HepG2 (cell line): ENCODE data around the gene RTN3. TPM values are rescaled to one million over a fixed set of nuclear protein-coding genes. Genes with fewer than 3 reads are reported as not detected.

ENCODE experiments used
- ATAC-seq: fragments of 200-7000 bp; cut with Tn5 transposase; 3 replicates; pipeline ENCODE4 v1.9.1; 2020; ENCODE audit warnings: mild to moderate bottlenecking, moderate library complexity
- BruUV-seq: library from RNA; stranded (reverse); fragments of 400-500 nt; replicated peaks from 2 replicates; lab custom pipeline; 2021; lab: Mats Ljungman, UMichigan
- CTCF ChIA-PET: fragments of 300-600 bp; formaldehyde crosslinking; extraction: SDS; loops from one replicate; lab custom pipeline; 2021; ENCODE audit warnings: low total read pairs, inconsistent platforms, low intra/inter-chr PET ratio; lab: Yijun Ruan, JAX
- POLR2A ChIA-PET: fragments of 350-600 bp; sonication (Branson Sonifier 250); formaldehyde crosslinking; loops from one replicate; lab custom pipeline; 2020; ENCODE audit warnings: antibody characterized with exemption, inconsistent platforms; lab: Yijun Ruan, JAX
- DNase-seq: peaks from one replicate; pipeline ENCODE4 v3.0.0-alpha.2; 2015; ENCODE audit warnings: low spot score
- FAIRE-seq: peaks from 3 replicates; lab custom pipeline; 2011; peaks lifted over from hg19 to GRCh38; lab: Jason Lieb, UNC
- H2AFZ ChIP-seq: one replicate; pipeline ENCODE4 v1.6.1; 2011; ENCODE audit warnings: low read length, inconsistent platforms
- H3K27ac ChIP-seq: fragments of 300-600 bp; 3 replicates; pipeline ENCODE4 v1.8.0; 2011; ENCODE audit warnings: mixed run types, mild to moderate bottlenecking, mixed read lengths, low read length, inconsistent platforms; ENCODE audit not compliant: insufficient read depth; ENCODE audit errors: extremely low read length
- H3K27me3 ChIP-seq, 2 experiments: fragments of 200-600 bp in 1 of 2; 2 replicates in 1 of 2; 3 replicates in 1 of 2; pipeline versions ENCODE4 v1.6.0 to v1.8.0; 2011; ENCODE audit warnings: low read length in 2 of 2, mild to moderate bottlenecking in 2 of 2, moderate library complexity in 2 of 2, inconsistent platforms in 1 of 2; ENCODE audit not compliant: insufficient read depth in 2 of 2, control insufficient read depth in 1 of 2
- H3K36me3 ChIP-seq, 2 experiments: fragments of 200-600 bp in 1 of 2; replicated peaks in 1 of 2; 2 replicates in 1 of 2; 3 replicates in 1 of 2; pipeline versions ENCODE4 v1.5.1 to v1.8.0; 2011; ENCODE audit warnings: low read length in 2 of 2, inconsistent platforms in 1 of 2; ENCODE audit not compliant: insufficient read depth in 2 of 2, control insufficient read depth in 1 of 2
- H3K4me1 ChIP-seq: 2 replicates; pipeline ENCODE4 v1.5.1; 2012; ENCODE audit warnings: low read length, inconsistent platforms; ENCODE audit not compliant: insufficient read depth
- H3K4me2 ChIP-seq: 2 replicates; pipeline ENCODE4 v1.6.0; 2011; ENCODE audit warnings: low read depth, low read length, inconsistent platforms
- H3K4me3 ChIP-seq, 3 experiments: fragments of 200-600 bp in 1 of 3; sonication (generic), shearing (Covaris generic) in 1 of 3; replicated peaks in 1 of 3; 2 replicates each; pipeline ENCODE4 v1.5.1; 2011 to 2016; ENCODE audit warnings: low read length in 3 of 3, inconsistent platforms in 2 of 3, low read depth in 2 of 3, mild to moderate bottlenecking in 2 of 3, control low read depth in 1 of 3, mixed read lengths in 1 of 3; ENCODE audit not compliant: insufficient read depth in 1 of 3
- H3K79me2 ChIP-seq: one replicate; pipeline ENCODE4 v1.6.1; 2011; ENCODE audit warnings: low read length, inconsistent platforms; ENCODE audit not compliant: insufficient read depth
- H3K9ac ChIP-seq: 2 replicates; pipeline ENCODE4 v1.6.0; 2011; ENCODE audit warnings: mild to moderate bottlenecking, low read depth, low read length, inconsistent platforms; ENCODE audit not compliant: insufficient read depth
- H3K9me3 ChIP-seq: 2 replicates; pipeline ENCODE4 v1.5.1; 2012; ENCODE audit warnings: mild to moderate bottlenecking, low read length
- H4K20me1 ChIP-seq: 2 replicates; pipeline ENCODE4 v1.6.0; 2011; ENCODE audit warnings: inconsistent platforms, mild to moderate bottlenecking, low read length, moderate library complexity; ENCODE audit not compliant: insufficient read depth
- ARNTL ChIP-seq: sonication (generic); formaldehyde crosslinking; IDR thresholded peaks from 2 replicates; pipeline ENCODE4 v1.4.0; 2020; ENCODE audit warnings: mild to moderate bottlenecking, missing genetic modification reagents
- ATF7 ChIP-seq, 2 experiments: fragments of 450-650 bp in 1 of 2; sonication (generic) in 1 of 2; formaldehyde crosslinking in 1 of 2; IDR thresholded peaks; 2 replicates each; pipeline versions ENCODE4 v1.4.0 to v1.6.1; 2016 to 2020; ENCODE audit warnings: antibody characterized with exemption in 1 of 2, mild to moderate bottlenecking in 1 of 2, missing genetic modification reagents in 1 of 2
- BCL6 ChIP-seq: IDR thresholded peaks from 2 replicates; pipeline ENCODE4 v1.6.1; 2016; ENCODE audit warnings: missing genetic modification reagents, missing compliant biosample characterization
- DMAP1 ChIP-seq: IDR thresholded peaks from 2 replicates; pipeline ENCODE4 v1.6.1; 2016
- DPF2 ChIP-seq: sonication (generic); formaldehyde crosslinking; IDR thresholded peaks from 2 replicates; pipeline ENCODE4 v1.4.0; 2020; ENCODE audit warnings: mild to moderate bottlenecking, low read depth, missing genetic modification reagents, borderline replicate concordance
- ELF3 ChIP-seq: IDR thresholded peaks from 2 replicates; pipeline ENCODE4 v1.6.1; 2016; ENCODE audit warnings: missing genetic modification reagents, missing compliant biosample characterization
- ERF ChIP-seq: IDR thresholded peaks from 2 replicates; pipeline ENCODE4 v1.6.1; 2018; ENCODE audit warnings: missing biosample characterization, missing genetic modification reagents
- HDAC1 ChIP-seq: sonication (generic); formaldehyde crosslinking; IDR thresholded peaks from 2 replicates; pipeline ENCODE4 v1.5.1; 2020; ENCODE audit warnings: mild to moderate bottlenecking, missing genetic modification reagents
- KAT8 ChIP-seq: IDR thresholded peaks from 2 replicates; pipeline ENCODE4 v1.6.1; 2016; ENCODE audit warnings: missing genetic modification reagents, missing compliant biosample characterization
- KDM1A ChIP-seq: IDR thresholded peaks from 2 replicates; pipeline ENCODE4 v1.6.1; 2016; ENCODE audit warnings: missing compliant biosample characterization
- KDM2A ChIP-seq: sonication (generic); formaldehyde crosslinking; IDR thresholded peaks from 2 replicates; pipeline ENCODE4 v1.4.0; 2020; ENCODE audit warnings: low read depth, missing genetic modification reagents, borderline replicate concordance
- POLR2A ChIP-seq, 2 experiments: IDR thresholded peaks; 2 replicates each; pipeline ENCODE4 v1.6.1; 2011; ENCODE audit warnings: low read depth in 2 of 2, low read length in 2 of 2, mild to moderate bottlenecking in 1 of 2, moderate library complexity in 1 of 2; ENCODE audit not compliant: insufficient read depth in 1 of 2
- POLR2G ChIP-seq: fragments of 200-400 bp; formaldehyde crosslinking; IDR thresholded peaks from 2 replicates; pipeline ENCODE4 v1.6.1; 2018; ENCODE audit warnings: mild to moderate bottlenecking, low read depth, low read length, moderate library complexity
- SAP130 ChIP-seq: IDR thresholded peaks from 2 replicates; pipeline ENCODE4 v1.6.1; 2016; ENCODE audit warnings: low read depth
- SOX13 ChIP-seq, 3 experiments: fragments of 450-650 bp in 1 of 3; sonication (generic) in 1 of 3; formaldehyde crosslinking in 1 of 3; IDR thresholded peaks in 2 of 3; conservative IDR thresholded peaks in 1 of 3; 2 replicates each; pipeline versions ENCODE4 v1.5.0 to v1.6.1; 2016 to 2020; ENCODE audit warnings: antibody characterized with exemption in 1 of 3, mild to moderate bottlenecking in 1 of 3, missing compliant biosample characterization in 1 of 3, missing genetic modification reagents in 1 of 3, moderate library complexity in 1 of 3
- YY1 ChIP-seq: IDR thresholded peaks from 2 replicates; pipeline ENCODE4 v1.6.1; 2011; ENCODE audit warnings: low read length, low read depth, moderate library complexity, mild to moderate bottlenecking; ENCODE audit not compliant: insufficient read depth, insufficient replicate concordance
- ZFX ChIP-seq: sonication (generic); formaldehyde crosslinking; IDR thresholded peaks from 2 replicates; pipeline ENCODE4 v1.4.0; 2020; ENCODE audit warnings: mild to moderate bottlenecking, low read depth, missing genetic modification reagents, moderate library complexity
- ZFY ChIP-seq: sonication (generic); formaldehyde crosslinking; IDR thresholded peaks from 2 replicates; pipeline ENCODE4 v1.4.0; 2020; ENCODE audit warnings: missing genetic modification reagents
- ZNF143 ChIP-seq: sonication (generic); formaldehyde crosslinking; IDR thresholded peaks from 2 replicates; pipeline ENCODE4 v1.4.0; 2020; ENCODE audit warnings: missing genetic modification reagents
- ZNF569 ChIP-seq: sonication (generic); formaldehyde crosslinking; IDR thresholded peaks from 2 replicates; pipeline ENCODE4 v1.5.0; 2020; ENCODE audit warnings: mild to moderate bottlenecking, missing genetic modification reagents, moderate library complexity, borderline replicate concordance
- ZNF614 ChIP-seq: IDR thresholded peaks from 2 replicates; pipeline ENCODE4 v1.6.1; 2018; ENCODE audit warnings: missing biosample characterization, missing genetic modification reagents, inconsistent platforms, borderline replicate concordance
- ZNF792 ChIP-seq: IDR thresholded peaks from 2 replicates; pipeline ENCODE4 v1.6.1; 2016
- WGBS: methylation state at CpG from one replicate; pipeline ENCODE4 v1.1.6; 2017; ENCODE audit warnings: low lambda C conversion rate; 5-methylcytosine and 5-hydroxymethylcytosine counted together
- in situ Hi-C: cut with HindIII; loops from 2 replicates; pipeline ENCODE4 v1.10.0; 2017; ENCODE audit warnings: low pct_unique_long_range_greater_than_20kb; ENCODE audit not compliant: extremely low pct_ligation_motif_present
- intact Hi-C: fragments of 100-400 bp; cut with micrococcal nuclease; formaldehyde crosslinking; loops from one replicate; pipeline ENCODE4 v1.10.0; 2022; ENCODE audit not compliant: unreplicated experiment
- polyA plus RNA-seq, 8 experiments: library from polyadenylated mRNA; depleted of rRNA in 3 of 8; stranded (reverse) in 7 of 8; unstranded in 1 of 8; fragments of >200 nt; fragmentation: Illumina TruSeq in 4 of 8; extraction: Trizol in 4 of 8; gene quantifications; 2 replicates each; pipeline versions ENCODE4 v1.2.1 to v1.2.3, GENCODE V29; 2011 to 2016; ENCODE audit warnings: low read depth in 4 of 8, missing spikeins in 1 of 8, mixed read lengths in 1 of 8; ENCODE audit not compliant: insufficient read depth in 1 of 8
- total RNA-seq, 5 experiments: library from RNA; depleted of rRNA; stranded (reverse); fragments of >200 nt; fragmentation: Illumina TruSeq; extraction: Trizol; gene quantifications; 2 replicates each; pipeline ENCODE4 v1.2.3, GENCODE V29; 2016; ENCODE audit warnings: low read depth in 1 of 5
- TF ChIP-seq, protein P1 (sequence below): sonication (generic); formaldehyde crosslinking; conservative IDR thresholded peaks from 2 replicates; pipeline ENCODE4 v1.4.0; 2020; ENCODE audit warnings: mild to moderate bottlenecking, missing genetic modification reagents, moderate library complexity

The RTN3 gene
- total and polyA plus RNA-seq, 2 of the 13 experiments (the other 11 are each of a cell fraction or from before 2014, with no cell fraction given) = 32.2 to 41.1 TPM

DNA sequence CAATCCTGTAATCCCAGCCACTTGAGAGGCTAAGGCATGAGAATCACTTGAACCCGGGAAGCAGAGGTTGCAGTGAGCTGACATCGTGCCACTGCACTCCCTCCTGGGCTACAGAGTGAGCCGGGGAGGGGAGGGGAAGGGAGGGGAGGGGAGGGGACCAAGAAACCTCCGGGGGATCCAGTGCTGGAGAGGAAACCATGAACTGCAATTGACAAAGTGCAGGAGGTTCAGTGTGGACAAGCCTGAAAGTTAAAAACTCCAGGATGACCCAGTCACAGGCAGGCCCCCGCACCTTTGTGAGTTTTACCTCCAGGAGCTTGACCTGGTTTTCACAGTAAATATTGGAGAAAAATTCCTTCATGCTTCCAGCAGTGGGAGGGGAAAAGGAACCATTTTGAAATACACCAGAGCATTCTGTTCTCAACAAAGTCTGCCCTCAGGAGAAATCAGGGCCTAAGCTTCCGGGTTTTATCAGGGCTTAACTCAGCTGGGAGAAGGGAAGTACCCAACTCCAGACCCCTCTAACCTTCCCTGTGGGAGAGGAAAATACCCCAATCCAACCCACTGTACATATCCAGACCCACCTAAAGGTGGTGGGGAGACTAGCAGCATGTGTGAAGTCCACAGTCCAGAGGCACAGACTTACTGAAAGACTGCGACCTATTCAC lies 102.8 kb downstream of the RTN3 start:
- ChIA-PET CTCF (no interaction called here), POLR2A (interaction anchor here (0.7 to 1.7 kb wide), 6 partner anchors 10 to 30 kb away, joined by 3 to 12 read pairs (median 4); partner anchors contain the start of gene ZFTA)
- DNase-seq (peak; percentile 51), ATAC-seq (peak; percentile 94), FAIRE-seq (peak; percentile 80)
- peaks cover 22% of the 10 kb centered on the region for H3K4me1 ChIP-seq
- peak overlapping the region; percentile 73 for H3K9ac ChIP-seq
- H3K9me3 ChIP-seq = no peaks in the 10 kb centered on the region
- WGBS = 6% methylated on average over 7 of the region's 7 CpGs
- no peaks in the 10 kb centered on the region for H3K27me3 ChIP-seq
- H3K79me2 ChIP-seq = no peaks in the 10 kb centered on the region
- no peaks in the 10 kb centered on the region for H4K20me1 ChIP-seq
- intact Hi-C loops = no loop called here
- no peaks in the 10 kb centered on the region for H3K36me3 ChIP-seq
- H2AFZ ChIP-seq = peak overlapping the region; percentile 100
- BruUV-seq = TSS peak; percentile 75
- H3K27ac ChIP-seq = peak overlapping the region; percentile 87
- H3K4me2 ChIP-seq = peak overlapping the region; percentile 74
- in situ Hi-C loops = no loop called here
- peak overlapping the region in 2 of 3 experiments; percentile 33 to 34; a peak in 3 of 6 replicates for H3K4me3 ChIP-seq
- TF ChIP-seq ATF7 (IDR thresholded peaks at IDR 0.05) (no peak), ATF7 (CRISPR knock-in tag; IDR thresholded peaks at IDR 0.05) (no peak), BCL6 (CRISPR knock-in tag) (peak; percentile 10; the same call in 1 of the 2 replicates), POLR2G (peak; percentile 64), ELF3 (CRISPR knock-in tag) (0 out of 2 replicates have a peak, but pooled peaks have one; percentile 13), ZNF614 (CRISPR knock-in tag) (0 out of 2 replicates have a peak, but pooled peaks have one; percentile 15), SAP130 (CRISPR knock-in tag) (0 out of 2 replicates have a peak, but pooled peaks have one; percentile 14), ERF (CRISPR knock-in tag) (peak; percentile 30; the same call in 1 of the 2 replicates), KDM1A (no peak), HDAC1 (CRISPR knock-in tag) (0 out of 2 replicates have a peak, but pooled peaks have one; percentile 17), ZNF569 (CRISPR knock-in tag) (no peak), DPF2 (CRISPR knock-in tag) (no peak), ZNF143 (CRISPR knock-in tag) (no peak), ZNF792 (no peak), DMAP1 (CRISPR knock-in tag) (peak; percentile 53; the same call in 1 of the 2 replicates), KAT8 (CRISPR knock-in tag) (peak; percentile 68), YY1 (peak; percentile 36), POLR2A (IDR thresholded peaks at IDR 0.05; ENCODE audit: insufficient read depth in 1 of 2, low read depth in 2 of 2, low read length in 2 of 2) (peak; percentile 20 to 50; a peak in 1 of 4 replicates), SOX13 (IDR thresholded peaks at IDR 0.05) (no peak), SOX13 (CRISPR knock-in tag; conservative IDR thresholded peaks at IDR 0.05 in 1 of 2, IDR thresholded peaks at IDR 0.05 in 1 of 2) (no peak), ARNTL (no peak), ZFY (CRISPR knock-in tag) (peak; percentile 35; the same call in 1 of the 2 replicates), KDM2A (CRISPR knock-in tag) (0 out of 2 replicates have a peak, but pooled peaks have one; percentile 16), ZFX (CRISPR knock-in tag) (0 out of 2 replicates have a peak, but pooled peaks have one; percentile 39)
- TF ChIP-seq, protein P1, sequence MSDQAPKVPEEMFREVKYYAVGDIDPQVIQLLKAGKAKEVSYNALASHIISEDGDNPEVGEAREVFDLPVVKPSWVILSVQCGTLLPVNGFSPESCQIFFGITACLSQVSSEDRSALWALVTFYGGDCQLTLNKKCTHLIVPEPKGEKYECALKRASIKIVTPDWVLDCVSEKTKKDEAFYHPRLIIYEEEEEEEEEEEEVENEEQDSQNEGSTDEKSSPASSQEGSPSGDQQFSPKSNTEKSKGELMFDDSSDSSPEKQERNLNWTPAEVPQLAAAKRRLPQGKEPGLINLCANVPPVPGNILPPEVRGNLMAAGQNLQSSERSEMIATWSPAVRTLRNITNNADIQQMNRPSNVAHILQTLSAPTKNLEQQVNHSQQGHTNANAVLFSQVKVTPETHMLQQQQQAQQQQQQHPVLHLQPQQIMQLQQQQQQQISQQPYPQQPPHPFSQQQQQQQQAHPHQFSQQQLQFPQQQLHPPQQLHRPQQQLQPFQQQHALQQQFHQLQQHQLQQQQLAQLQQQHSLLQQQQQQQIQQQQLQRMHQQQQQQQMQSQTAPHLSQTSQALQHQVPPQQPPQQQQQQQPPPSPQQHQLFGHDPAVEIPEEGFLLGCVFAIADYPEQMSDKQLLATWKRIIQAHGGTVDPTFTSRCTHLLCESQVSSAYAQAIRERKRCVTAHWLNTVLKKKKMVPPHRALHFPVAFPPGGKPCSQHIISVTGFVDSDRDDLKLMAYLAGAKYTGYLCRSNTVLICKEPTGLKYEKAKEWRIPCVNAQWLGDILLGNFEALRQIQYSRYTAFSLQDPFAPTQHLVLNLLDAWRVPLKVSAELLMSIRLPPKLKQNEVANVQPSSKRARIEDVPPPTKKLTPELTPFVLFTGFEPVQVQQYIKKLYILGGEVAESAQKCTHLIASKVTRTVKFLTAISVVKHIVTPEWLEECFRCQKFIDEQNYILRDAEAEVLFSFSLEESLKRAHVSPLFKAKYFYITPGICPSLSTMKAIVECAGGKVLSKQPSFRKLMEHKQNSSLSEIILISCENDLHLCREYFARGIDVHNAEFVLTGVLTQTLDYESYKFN (CRISPR knock-in tag) = 0 out of 2 replicates have a peak, but pooled peaks have one; percentile 17
